NCI-H2171 treated with DMSO at 0.1 percent for 48 hours (cell line): ENCODE measurements around the gene RPL14.

Experiments used
- DNase-seq: peaks from one replicate; lab custom pipeline; 2025; lab: John Stamatoyannopoulos, UW

Gene RPL14

DNA sequence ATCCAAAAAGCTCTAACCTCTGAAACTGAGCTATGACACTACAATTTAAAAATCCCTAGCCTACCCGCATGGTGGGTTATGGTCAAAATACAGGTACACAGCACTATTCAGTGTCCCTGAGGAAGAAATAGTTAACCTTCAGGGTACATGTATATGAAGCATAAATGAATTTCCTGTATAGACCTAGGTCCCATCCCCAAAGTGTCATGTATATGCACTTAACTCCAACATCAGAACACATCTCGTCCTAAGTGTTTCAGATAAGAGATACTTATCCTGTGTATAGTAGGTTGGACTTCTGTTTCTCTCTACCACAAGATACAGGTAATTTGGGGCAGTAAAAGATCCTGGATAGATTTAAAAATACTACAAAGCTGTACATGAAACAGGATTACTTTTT lies 6.4 kb downstream of the RPL14 start:
- no peak for DNase-seq

DNA sequence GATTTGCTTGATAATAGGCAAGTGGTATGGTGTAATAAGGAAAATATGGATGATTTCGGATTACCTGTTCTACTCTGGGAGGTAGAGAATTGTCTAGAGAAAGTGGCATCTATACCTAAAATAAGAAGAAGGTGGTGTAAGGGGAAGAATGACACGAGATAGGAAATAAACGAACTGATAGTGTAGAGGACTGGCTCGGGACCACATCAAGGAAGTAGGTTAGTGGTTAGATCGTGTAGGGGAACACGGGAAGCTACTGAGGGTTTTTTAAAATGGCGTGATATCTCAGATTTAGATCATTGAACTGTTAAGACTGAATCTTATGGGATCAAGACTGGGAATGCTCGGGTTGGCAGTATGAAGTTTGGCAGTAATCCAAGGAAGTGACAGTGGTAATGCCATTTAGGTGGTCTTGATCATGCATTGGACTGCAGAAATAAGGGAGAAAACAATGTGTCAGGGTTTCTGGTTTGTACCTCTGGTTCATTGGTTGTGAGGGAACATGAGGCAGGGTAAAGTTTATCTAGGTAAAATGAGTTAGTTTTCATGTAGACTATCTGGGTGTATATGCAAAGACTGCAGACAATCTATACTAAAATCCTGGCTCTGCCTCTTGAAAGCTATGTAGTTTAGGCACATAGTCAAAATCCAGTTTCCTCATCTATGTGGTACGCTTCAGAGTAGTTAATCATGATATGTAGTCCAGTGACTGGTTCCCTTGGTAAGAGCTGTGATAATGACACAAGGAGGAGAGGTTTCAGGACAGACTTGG lies 7.4 kb downstream of the RPL14 start:
- DNase-seq, result no peak

DNA sequence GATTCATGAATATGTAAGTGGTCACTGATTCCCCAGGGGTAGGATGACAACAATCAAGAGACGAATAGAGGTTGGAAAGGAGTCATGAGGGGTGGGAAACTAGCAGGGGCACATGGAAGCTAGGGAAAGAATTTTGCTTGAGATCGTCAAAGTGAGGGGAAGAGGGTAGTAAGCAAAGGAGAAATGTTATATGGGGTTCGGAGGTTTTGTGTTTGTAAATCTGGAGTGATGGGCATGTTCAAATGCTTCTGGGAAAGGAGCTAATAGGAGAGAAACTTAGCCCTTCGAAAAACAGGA lies 7.9 kb downstream of the RPL14 start:
- DNase-seq, result no peak

DNA sequence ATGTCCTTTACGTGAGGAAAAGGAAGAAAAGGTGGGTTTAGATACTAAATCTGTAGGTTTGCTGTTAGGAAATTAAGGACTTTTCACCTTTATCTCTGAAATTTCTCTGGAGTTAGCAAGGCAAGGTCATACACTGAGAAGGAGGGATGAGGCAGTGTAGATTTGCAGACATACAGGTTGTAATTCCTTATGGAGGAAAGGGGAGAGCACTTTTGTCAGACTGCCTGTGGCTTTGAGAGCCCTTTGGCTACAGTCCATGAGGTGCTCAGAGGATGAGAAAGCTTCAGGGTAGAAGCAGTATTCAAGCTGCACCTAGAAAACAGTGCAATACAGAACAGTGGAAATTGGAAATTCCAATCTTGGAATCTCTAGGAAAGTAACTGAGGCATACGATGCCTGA lies 8.3 kb downstream of the RPL14 start:
- DNase-seq, result no peak

DNA sequence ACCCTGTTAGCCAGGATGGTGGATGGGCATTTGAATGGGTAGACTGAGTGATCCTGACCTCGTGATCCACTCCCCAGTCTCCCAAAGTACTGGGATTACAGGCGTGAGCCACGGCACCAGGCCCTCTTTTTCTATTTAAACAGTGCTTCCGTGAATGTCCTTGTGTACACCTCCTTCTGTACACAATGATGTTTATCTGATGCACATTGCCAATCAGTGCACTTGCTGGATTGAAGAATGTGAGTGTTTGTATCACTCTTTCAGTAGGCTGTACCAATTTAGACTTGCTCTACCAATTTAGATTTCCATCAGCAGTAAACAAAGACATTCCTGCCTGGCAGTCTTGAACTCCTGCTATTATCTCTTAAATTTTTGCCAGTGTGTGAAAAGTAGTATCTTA lies 10.9 kb downstream of the RPL14 start:
- no peak for DNase-seq

DNA sequence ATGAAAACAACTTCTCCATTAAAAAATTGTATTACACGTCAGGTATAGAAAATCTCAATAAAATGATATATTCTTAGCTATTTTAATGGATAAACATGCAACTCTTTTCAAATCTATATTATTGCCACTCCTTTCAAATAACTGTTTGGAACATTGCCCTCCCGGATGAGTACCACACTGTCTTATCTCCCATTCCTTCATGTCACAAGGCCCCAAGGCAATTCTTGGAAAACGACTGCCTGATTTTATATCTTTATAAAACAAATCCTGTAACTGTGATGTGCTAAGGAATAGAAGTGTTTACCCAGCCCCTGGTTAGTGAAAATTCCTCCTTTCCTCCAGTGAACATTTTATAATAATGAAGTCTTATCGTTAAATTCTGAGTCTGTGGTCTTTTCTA lies 13.6 kb downstream of the RPL14 start:
- DNase-seq, result no peak

DNA sequence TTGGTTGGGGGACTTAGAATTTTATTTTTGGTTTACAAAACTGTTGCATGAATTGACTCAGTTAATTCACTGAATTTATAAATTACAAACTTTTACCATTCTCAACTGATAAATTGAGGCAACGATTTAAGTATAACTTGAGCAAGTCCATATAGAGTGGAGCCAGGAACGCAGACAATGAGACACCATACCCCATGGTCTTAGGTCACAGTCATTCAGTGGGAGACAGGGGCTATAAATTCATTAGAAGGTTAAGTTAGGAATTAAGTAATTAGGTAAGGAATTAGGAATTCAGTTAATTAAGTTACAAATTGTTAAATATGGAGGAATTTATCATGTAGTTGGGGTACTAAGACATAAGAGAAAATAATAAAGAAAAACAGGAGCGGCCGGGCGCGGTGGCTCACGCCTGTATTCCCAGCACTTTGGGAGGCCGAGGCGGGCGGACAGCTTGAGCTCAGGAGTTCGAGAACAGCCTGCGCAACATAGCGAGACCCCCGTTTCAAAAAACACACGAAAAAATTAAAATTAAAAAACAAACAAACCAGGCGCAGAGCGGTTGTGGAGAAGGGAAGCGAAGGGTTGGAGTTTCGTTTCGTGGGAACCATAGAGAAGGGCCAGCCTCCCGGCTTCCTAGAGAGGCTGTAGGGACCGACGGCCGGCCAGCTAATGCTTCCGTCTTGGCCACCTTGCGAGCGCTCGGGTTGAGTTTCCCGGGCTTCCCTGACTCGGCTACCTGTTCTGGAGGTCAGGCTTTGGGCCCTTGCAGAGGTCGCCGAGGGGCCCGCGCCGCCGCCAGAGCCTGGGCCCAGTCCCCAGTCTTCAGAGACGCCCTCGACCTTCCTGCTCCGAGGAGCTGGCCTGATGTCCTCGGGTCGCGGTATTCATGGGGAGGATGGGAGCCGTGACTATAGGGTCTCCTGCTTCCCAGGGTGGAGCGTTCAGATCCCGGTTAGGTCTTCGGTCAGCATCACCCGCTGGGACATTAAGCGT lies 19.6 kb downstream of the RPL14 start, which contains the start of gene ZNF619:
Gene ZNF619, plus strand, starts transcription at position 645 of the 993 bp plus-strand sequence. CDS start 858 bp downstream, outside the sequence.
- DNase-seq, result peak; percentile 35

DNA sequence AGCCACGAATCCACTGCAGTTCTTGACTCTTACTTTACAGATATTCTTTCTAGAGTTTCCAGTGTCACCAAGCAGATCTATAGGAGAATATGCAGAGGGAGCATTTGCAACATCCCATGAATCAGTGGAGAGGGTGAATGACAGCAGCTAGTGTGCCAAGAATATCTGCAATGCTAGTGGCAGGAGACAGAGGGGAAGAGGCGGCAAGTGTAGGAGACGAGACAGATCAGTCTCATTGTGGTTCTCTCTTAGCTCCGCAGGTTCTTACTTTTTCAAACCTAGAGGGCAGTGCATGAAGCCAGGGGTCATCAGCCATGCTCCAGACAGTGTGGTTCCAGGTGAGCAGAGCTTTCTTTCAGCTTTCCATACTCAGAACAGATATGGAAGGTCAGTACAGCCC lies 20.5 kb downstream of the RPL14 start:
- DNase-seq, result no peak

DNA sequence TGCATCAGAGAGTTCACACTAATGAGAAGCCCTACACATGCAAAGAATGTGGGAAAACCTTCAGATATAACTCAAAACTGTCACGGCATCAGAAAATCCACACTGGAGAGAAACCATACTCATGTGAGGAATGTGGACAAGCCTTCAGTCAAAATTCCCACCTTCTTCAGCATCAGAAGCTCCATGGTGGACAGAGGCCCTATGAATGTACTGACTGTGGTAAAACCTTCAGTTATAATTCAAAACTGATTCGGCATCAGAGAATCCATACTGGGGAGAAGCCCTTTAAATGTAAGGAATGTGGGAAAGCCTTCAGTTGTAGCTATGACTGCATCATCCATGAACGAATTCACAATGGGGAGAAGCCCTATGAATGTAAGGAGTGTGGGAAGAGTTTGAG lies 30.0 kb downstream of the RPL14 start:
- DNase-seq, result no peak

DNA sequence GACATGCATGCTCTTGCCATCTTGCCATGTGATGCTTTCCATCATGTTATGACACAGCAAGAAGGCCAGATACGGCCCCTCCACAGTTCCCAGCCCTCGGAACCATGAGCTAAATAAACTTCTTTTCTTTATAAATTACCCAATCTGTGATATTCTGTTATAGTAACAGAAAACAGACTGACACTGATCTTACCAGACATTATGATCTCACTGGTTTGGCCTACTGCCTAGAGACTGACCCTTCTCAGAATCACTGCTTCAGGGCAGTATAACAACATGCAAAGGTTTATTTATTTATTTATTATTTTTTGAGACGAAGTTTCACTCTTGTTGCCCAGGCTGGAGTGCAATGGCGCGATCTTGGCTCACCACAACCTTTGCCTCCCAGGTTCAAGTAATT lies 33.8 kb downstream of the RPL14 start:
- DNase-seq, result no peak

DNA sequence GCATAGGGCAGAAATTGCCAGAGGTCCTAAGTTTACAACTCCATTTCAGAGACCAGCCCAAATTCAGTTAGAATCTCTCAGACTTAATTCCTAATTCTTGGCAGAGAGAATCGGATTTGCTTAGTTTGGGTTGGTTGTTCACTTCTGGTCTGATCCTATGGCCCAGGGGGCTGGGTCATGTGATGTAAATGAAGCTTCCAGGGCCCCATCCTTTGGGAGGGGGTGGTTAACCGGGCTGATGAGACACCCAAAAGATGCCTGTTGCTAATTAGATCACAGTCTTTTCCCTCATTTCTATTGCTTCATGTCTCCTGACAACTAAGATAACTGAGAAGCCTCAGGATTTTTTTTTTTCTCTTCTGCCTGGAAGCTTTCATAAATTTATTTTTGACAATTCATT lies 37.6 kb downstream of the RPL14 start:
- no peak for DNase-seq

DNA sequence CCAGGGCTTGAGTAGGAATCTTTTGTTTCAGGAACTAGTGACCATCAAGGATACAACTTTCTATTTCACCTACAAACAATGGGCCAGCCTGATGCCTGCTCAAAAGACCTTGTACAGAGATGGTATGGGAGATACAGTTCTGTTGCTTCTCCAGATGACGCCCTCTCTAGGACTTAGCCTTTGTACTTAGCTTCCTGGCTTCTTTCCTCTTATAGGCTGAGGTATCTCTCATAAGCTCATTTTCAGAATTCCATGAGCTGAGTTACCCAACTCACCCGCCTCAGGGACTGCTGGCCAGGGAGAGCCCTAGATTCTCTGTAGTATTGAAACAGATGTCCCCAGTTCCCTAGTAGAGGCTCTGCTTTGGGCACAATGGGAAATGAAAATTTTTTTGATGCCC lies 40.1 kb downstream of the RPL14 start:
- DNase-seq, result no peak

DNA sequence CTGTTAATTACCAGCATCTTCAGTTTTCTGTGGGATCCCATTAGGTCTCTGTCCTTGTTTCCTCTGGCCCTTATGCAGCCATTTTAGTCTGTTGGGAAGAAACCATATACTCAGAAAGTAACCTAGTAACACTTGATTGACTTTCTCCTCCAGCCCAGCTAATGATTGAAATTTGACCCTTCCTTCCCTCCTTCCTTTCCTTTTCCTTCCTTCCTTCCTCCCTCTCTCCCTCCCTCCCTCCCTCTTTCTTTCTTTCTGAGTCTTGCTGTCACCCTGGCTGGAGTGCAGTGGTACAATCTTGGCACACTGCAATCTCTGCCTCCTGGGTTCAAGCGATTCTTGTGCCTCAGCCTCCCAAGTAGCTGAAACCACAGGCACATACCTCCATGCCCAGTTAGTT lies 42.8 kb downstream of the RPL14 start:
- DNase-seq, result no peak

DNA sequence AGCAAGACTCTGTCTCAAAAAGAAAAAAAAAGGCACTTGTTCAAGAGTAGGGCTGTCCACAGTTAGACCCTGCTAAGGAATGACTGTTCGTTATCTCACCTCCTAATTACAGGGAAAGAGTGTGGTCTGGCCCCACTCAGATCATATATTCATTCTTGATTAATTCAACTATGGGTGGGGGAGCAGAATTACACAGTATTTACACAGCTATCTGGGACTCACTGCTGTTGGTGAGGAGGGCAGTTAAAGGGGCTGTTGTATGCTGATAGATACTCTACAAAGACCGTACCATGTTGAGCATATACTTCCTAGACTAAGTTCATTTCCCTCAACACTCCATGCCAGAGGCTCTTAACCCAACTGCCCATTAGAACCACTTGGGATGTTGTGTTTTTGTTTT lies 44.9 kb downstream of the RPL14 start:
- DNase-seq, result no peak

DNA sequence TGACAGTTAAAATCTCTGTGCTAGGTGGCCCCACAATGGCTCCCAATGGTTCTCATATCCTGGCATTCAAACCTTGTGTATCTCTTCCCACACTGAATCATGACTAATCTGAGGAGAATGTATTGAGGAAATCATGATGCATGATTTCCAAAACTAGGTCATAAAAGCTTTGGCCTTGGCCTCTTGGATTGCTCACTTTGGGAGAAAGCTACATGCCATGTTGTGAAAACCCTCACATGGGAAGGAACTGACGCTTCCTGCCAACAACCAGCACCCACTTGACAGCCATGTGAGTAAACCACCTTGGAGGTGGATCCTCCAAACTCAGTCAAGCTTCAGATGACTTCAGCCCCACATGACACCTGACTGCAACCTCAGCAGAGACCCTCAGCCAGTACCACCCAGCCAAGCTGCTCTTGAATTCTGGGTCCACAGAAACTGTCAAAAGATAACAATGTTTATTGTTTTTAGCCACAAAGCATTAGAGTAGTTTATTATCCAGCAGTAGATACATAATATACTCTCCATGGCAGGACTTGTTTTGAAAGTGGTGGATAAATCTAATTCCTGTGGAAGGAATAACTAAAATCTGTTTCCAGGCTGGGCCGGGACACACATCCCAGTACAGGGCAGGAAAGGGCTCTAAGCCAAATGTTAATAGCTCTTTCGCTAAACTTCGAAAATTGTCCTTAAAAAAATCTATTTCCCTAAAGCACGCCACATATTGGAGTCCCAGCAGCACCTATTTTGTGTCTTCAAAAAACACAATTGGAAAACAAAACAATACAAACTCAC lies 47.7 kb downstream of the RPL14 start:
- DNase-seq, result no peak

DNA sequence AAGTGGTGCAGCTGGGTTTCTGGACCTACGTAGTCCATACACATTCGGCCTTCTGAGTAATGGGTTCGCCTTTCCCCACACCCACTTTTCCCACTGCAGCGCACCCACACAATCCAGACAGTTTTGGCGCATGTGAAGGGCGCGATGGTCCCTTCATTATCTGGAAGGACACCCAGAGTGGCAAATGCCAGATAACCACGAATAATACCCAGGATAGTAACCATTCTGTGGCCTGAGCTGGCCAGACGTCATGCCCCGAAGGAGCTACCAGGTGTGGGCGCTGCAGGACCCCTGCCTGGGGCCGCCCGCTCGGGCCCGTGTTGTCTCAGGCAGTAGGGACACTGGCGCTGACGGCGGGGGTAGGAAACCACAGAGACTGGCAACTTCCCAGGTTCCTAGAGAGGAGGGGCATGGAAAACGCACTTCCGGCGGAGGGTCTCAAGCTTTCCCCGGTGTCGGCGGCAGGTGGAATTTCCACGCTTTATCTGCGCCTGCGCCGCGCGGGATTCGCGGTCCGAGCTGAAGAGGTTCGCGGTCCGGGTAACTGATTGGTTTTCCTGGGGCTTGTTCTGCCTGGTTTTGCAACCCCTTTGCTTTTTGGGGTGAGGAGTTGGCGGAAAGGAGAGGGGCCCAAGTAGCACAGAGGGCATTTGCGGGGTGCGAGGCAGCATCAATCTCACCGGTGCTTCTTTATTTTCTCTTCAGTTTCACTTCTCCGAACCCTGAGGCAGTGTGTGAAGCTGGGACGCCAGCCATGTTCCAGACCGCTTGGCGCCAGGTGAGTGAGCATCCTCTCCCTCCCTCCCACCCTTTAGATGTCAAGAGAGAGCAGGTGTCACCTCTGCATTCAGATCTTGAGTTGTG lies 48.7 kb downstream of the RPL14 start, which contains the start of gene ZNF620:
Gene ZNF620, plus strand, starts transcription at position 441 of the 864 bp plus-strand sequence. Its CDS starts 314 bp downstream, at position 755.
- DNase-seq, result peak; percentile 84

DNA sequence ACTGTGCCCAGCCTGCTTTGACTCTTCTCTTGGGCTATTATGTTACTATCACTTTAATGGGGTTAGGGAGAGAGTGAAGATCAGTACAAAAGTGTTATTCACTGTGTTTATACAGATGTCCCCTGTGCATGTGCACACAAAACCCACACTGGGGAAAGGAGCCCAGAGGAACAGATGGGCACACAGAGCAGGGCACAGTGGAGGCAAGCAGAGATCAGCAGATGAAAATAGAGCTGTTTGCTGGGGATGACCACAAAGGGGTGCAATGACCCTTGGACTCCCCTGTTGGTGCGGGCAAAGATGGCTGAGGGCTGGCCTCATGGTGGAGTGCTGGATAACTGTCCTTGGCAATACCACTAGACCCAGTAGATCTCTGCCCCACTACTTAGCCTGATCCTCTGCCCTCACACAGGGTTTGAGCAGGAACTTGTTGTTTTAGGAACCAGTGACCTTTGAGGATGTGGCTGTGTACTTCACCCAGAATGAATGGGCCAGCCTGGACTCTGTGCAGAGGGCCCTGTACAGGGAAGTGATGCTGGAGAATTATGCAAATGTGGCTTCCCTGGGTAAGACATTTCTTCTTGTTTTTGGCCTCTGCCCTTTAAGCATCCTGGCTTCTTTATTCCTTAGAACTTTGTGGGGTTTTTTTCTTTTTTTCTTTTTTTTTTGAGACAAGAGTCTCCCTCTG lies 54.0 kb downstream of the RPL14 start:
- no peak for DNase-seq

DNA sequence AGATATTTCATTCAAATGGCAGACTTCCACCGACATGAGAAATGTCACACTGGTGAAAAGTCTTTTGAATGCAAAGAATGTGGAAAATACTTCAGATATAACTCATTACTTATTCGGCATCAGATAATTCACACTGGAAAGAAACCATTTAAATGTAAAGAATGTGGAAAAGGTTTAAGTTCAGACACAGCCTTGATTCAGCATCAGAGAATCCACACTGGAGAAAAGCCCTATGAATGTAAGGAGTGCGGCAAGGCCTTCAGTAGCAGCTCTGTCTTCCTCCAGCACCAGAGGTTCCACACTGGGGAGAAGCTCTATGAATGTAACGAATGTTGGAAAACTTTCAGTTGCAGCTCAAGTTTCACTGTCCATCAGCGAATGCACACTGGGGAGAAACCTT lies 59.1 kb downstream of the RPL14 start:
- no peak for DNase-seq

DNA sequence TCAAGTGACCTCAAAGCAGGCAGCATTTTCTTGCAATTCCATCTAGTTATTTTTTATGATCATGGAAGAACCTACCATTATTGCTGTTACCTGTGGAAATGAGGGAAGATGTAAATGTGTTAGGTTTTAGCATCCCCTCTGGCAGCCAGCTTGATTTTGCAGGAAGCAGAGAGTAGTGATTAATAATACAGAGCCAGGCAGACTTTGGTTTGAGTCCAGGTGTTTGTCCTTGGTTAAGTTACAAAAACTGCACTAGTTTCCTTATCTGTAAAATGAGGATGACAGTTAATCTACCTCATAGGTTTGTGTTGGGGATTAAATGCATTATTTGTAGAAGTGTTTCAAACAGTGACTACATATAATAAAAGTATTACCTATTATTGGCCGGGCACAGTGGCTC lies 60.9 kb downstream of the RPL14 start:
- no peak for DNase-seq
